GM18858 (cell line): Measurements from ENCODE around the gene MCUR1.
A peak's percentile ranks its signal among the peaks of the same experiment; 100 is the strongest.
"Not testable (repeated sequence)": the region's sequence is repeated elsewhere in the genome, so short reads cannot be mapped to it uniquely, and the experiment has no call there.

Source experiments
- ATAC-seq: cut with Tn5 transposase; IDR thresholded peaks from one replicate; pipeline ENCODE4 v1.9.1; 2021; ENCODE audit not compliant: unreplicated experiment

MCUR1 gene

DNA sequence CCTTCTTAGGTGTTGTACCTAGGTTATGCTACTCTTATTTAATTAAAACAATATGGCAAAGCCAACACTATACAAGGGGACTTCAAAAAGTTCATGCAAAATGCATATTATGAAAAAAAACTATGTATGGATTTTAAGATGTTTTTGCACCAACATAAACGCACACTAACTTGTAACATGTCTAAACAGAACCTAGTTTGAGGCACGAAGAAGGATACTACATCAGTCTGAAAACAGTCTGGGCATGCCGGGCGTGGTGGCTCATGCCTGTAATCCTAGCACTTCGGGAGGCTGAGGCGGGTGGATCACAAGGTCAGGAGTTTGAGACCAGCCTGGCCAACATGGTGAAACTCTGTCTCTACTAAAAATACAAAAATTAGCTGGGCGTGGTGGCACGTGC, 34.2 kb downstream of the MCUR1 start:
- ATAC-seq, result not testable (repeated sequence)

DNA sequence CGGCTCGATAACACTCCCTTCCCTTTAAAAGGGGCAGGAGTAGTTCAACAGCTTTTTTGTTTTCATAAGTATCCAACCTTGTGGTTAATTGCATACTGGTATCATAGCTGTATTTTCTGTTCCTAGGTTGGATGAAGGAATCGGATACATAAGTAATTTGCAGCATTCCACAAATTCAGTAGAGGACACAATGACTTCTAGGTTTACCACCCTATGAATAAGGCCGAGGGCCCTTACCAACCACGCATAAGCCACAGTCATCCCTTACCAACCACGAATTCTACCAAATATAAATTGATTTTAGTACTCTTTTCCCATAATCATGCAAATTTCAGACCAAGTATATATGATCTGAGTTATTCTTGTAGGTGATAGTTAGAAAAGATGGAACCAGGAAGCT, 36.3 kb downstream of the MCUR1 start:
- ATAC-seq, result no peak

DNA sequence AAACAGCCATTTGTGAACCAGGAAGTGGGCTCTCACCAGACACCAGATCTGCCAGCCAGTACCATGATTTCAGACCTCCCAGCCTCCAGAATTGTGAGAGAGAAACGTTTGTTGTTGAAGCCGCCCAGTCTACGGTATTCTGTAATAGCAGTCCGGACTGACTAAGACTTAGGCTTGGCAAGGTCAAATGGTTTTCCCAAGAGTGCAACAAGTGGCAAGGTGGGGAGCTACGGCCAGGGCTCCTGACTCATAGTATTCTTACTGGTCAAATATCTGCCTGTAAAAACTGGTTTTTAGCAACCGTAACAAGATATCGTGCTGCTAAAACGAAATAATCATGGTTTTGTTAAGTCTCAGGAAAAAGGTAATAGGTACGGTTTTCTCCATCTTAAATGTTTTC, 37.8 kb downstream of the MCUR1 start:
- no peak for ATAC-seq

DNA sequence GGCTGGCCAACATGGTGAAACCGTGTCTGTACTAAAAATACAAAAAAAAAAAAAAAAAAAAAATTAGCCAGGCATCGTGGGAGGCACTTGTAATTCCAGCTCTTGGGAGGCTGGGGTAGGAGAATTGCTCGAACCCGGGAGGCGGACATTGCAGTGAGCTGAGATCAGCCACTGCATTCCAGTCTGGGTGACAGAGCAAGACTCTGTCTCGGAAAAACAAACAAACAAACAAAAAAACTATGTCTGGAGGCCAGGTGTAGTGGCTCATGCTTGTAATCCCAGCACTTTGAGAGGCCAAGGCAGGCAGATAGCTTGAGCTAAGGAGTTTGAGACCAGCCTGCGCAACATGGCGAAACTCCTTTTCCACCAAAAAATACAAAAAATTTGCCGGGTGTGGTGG, 38.9 kb downstream of the MCUR1 start:
- ATAC-seq, result not testable (repeated sequence)

DNA sequence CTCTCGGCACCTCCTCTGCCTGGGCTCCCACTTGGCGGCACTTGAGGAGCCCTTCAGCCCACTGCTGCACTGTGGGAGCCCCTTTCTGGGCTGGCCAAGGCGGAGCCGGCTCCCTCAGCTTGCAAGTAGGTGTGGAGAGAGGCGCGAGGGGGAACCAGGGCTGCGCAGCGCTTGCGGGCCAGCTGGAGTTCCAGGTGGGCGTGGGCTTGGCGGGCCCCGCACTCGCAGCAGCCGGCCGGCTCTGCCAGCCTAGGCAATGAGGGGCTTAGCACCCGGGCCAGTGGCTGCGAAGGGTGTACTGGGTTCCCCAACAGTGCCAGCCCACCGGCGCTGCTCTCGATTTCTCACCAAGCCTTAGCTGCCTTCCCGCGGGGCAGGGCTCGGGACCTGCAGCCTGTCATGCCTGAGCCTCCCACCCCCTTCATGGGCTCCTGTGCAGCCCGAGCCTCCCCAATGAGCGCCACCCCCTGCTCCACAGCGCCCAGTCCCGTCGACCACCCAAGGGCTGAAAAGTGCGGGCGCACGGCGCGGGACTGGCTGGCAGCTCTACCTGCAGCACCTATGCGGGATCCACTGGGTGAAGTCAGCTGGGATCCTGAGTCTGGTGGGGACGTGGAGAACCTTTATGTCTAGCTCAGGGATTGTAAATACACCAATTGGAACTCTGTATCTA, 41.9 kb downstream of the MCUR1 start:
- ATAC-seq, result not testable (repeated sequence)

DNA sequence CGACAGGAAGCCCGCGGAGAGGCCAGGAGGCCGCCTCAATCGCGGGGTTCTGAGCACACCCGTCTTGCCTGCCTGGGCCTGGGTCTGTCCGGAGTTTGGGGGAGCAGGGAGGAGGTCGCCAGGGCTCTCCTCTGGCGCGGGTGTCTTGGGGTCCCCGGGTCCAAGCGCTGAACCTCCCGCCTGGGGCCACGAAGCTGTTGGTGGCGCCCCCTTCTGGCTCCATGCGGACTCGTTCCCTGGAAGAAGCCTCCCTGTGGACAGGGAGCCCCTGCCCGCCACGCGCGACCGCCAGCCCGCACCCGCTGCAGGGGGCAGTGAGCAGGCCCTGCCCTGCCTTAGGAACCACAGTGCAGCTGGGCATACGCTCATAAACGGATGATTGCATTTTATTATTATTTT, 44.7 kb downstream of the MCUR1 start:
- ATAC-seq, result no peak

DNA sequence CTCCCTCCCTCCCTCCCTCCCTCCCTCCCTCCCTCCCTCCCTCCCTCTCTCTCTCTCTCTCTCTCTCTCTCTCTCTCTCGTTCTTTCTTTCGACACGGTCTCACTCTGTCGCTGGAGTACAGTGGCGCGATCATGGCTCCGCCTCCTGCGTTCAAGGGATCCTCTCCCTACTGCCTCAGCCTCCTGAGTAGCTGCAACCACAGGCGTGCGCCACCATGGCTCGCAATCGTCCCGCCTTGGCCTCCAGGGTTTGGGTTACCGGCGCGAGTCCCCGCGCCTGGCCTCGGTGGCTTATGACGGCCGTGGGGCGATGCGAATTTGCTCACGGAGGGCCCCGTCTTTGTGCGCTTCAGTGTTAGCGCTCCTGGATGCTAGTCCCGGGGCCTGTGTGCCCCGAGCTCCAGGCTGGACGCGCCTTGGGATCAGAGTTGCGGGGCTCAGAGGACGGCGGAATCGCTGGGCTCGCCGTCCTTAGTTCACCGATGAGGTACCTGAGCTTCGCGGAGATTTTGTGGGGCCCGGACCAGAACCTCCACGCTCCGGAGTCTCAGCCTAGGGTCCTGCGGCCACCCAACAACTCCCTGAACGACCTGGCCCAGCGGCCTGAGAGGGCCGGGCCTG, 45.2 kb downstream of the MCUR1 start:
- ATAC-seq, result no peak

DNA sequence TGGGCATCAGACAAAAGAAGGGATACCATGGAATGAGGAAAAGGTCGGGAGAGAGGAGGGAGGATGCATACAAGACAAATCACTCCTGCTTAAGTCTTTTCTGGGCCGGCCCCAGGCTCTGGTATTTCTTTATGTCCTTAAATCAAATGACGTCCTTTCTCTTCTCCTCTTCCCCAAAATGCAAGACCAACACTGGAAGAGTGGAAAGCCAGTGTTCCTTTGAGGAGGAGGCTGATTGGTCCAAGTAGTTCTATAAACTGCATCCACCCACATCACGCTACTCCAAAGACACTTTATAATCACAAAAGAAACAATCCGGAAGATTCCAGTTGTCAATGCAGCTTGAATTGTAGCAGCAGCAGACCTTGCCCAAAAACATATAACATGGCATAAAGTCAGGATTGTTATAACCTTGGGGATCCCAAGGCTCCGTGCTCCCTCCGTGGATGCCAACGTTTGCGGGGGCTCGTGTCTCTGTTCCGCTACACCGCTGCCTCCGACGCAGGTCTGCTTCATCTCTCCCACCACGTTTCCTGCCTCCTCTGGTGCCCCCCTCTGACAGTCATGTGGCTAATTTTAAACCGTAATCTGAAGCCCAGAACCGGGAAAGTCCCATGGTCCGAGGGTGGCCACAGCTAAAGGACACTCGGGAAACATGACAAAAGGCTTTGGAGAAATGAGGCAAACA, 47.1 kb downstream of the MCUR1 start:
- no peak for ATAC-seq

DNA sequence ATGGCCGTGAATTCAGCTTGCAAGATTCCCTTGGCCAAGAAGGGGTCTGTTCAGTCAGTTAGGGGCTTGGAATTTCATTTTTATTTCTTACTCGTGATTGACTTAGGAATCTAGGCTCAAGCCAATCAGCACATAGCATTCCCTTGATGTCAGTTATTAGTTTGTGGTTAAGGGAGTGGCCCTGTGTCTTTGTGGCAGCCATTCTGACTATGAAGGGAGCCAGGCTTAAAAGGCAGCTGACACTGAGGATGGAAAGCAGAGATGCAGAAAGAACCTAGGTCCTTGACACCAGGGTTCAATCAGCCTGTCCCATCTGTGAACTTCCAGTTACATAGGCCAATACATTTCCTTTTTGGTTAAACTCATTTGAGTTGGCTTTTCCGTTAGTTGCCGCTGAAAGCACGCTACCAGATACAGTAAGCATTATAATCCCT, 48.1 kb downstream of the MCUR1 start:
- ATAC-seq, result no peak

DNA sequence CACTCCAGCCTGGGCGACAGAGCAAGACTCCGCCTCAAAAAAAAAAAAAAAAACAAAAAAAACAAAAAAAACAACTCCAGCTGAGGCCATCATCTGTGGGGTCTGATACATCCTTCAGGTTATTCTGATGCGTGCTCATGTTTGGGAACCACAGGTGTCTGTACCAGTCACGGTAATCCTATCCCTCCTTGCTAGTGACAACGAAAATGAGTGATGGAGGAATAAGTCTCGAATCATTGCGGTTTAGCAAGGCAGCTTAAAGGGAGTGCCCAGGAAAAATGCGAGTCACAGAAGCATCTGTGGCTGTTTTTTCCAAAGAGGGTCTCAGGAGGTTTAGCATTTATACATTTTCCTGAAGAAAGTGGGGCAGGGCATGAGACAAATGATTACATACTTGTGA, 48.8 kb downstream of the MCUR1 start:
- no peak for ATAC-seq

DNA sequence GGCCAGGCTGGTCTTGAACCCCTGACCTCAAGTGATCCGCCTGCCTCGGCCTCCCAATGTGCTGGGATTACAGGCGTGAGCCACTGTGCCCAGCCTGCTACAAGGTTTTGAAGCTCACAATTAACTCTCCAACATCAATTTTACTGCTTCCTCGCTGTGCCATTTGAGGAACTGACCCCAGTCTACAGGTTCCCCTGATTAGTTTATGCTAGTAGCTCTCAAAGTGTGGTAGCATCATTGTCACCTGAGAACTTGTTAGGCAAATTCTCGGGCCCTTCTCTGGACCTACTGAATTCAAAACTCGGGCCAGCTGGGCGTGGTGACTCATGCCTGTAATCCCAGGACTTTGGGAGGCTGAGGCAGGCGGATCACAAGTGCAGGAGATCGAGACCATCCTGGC, 49.4 kb downstream of the MCUR1 start:
- ATAC-seq, result no peak

DNA sequence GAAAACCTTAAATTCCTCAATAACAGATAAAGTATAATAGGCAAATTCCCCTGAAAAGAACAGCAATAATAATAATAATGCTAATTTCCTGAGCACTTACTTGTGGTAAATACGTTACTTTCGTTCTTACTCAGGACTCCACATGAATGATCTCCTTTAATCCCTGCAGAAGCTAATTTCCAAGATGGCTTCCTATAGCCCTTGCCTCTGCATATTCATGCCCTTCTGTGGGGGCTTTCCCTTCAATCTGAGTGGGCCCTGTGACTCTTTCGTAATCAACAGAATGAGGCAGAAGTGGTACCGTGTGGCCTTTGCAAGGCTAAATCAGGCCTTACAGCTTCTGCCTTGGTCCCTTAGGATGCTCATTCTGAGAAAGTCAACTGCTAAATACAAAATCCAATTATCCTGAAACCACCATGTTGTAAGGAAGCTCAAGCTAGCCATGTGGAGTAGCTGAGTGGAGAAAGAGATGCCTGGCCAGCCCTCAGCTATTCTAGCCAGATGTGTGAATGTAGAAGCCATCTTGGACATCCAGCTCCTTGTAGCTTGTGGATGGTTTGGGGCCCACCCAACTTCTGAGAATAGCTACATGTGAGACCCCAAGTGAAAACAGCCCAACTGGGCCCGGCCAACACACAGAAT, 50.5 kb downstream of the MCUR1 start:
- peak; percentile 61 for ATAC-seq

DNA sequence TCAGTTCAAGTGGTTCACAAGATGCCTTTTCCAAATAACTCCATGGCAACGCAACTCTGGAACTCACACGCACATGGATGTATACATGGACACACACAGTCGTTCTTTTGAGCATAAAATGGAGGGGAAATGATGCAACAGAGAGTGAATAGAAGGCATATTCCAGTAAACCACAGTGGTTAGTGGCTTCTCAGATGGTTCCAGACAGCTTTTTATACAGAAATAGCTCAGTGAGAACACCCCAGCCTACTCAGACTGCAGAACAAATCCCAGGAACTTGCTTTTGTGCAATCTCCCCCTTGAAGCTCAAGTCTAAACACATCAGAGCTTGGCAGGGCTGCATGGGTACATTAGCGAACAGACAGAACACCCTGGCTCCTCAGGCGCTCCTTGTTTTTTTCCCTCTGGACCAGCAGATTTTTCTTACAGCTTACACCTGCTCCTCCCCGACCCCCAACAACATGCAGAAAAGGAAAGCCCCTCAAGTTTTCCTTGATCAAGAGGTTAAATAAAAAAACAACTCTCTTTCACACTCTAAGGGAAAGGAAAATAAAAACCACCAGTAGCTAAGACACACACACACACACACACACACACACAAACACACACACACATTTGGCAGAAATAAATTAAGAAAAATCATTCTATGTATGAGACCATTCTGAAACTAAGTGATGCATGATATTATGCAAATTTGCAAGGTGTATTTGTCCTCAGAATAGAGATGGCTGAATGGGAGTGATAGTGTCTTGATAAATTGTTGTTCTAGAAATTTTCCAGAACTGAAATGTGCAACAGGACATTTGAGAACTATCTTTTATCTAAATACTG, 51.5 kb downstream of the MCUR1 start:
- no peak for ATAC-seq

DNA sequence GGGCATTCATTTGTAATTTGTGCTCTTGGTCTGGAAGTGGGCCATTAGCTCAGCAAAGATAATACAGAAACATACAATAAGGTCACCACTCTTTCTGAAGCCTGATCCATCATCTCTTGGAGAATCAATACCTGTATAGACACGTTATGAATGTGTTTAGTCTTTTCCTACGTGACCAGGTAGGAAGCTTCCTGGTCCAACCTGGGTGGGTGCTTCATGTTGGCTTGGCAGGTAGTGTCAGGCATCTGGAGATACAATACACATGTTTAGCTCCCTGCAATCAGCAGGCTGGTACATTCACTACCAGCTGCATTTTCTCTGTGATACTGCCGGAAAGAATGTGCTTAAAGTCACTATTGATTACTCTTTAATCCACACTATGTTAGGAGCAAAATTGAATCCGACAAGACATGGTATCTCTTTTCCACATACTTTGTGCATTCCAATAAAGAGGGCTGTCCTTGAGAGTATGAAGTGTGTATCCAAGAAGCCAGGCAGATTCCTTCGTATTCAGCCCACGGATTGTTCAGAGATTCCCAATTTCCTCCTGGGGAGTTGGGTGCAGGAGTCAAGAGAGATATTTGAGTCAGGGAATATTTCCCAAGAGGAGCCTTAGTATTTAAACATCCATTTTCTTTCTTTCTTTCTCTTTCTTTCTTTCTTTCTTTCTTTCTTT, 52.9 kb downstream of the MCUR1 start:
- ATAC-seq, result no peak

DNA sequence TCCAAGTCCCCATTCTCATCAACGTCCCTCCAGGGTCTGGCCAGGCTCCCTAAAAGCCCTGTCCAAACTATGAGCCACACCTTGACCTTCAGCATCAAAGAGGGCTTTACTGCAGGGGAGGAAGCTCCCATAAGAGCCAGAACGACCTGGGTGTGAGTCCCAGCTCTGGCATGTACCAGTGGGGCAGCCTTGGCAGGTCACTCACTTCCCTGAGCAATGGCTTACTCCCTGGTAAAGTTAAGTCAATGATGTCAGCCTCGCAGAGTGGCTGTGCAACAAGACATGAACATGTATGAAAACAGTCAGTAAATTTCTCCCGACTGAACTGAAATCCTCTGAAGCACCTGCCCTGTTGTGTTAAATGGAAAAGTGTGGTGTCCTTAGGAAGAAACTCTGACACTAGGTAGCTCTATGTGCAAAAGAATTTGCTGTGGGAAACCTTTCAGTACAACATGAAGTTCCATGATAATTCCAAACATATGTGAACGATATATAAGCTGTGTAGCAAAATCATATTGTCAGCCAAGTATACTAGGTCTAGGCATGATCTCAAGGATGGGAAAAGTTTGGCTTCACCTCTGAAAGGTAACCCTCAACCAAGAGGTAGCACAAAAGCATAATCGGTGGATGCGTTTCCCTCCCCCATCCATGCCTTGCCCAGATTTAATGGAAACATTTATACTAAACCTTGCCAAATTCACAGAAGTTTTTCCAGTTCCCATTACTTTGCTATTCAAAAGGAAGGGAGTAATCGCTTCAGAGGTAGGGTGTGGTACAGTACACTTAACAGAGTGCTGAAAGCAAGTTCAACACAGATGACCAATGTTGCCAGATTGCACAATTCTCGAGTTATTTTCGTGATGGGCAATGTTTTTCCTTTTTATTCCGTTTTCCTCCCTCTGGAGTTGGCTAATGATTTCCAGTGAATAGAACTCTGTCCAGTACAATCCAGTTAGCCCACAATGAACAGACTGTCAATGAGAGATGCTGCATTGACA, 53.8 kb downstream of the MCUR1 start:
- no peak for ATAC-seq

DNA sequence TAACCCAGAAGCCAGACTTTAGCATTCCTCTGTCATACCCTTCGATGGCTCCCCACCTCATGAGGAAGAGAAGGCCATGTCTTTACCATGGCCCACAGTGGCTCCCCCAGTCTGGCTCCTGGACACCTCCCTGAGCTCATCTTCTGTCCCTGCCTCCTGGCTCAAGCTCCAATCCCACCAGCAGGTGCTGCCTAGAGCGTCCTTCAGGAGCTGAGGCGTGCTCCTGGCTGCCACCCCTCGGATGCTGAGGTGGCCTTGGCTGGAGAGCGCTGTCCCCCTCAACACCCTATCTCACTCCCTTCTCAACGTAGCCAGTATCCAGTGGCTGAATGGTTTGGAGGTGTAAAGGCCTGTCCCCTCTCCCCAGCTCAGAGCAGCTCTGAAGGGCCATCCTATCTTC, 55.3 kb downstream of the MCUR1 start:
- ATAC-seq, result no peak

DNA sequence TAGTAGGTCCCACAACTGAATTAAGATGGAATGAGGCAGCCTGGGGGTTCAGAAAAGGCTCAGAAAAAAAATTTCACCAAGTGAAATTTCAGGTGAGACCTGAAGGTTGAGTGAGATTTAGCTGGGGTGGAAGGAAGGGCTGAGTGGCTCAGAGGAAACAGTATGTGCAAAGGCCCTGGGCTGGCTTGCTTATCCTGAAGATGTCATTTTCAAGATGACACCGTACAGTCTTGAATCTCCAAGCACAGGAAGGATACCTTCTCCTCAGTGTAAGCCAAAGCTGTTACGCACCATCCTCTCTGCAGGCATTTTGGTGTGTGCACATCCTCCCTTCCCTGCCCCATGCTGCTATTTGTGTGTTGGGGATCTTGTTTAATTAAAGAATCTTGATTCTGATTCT, 59.7 kb downstream of the MCUR1 start:
- ATAC-seq, result no peak

DNA sequence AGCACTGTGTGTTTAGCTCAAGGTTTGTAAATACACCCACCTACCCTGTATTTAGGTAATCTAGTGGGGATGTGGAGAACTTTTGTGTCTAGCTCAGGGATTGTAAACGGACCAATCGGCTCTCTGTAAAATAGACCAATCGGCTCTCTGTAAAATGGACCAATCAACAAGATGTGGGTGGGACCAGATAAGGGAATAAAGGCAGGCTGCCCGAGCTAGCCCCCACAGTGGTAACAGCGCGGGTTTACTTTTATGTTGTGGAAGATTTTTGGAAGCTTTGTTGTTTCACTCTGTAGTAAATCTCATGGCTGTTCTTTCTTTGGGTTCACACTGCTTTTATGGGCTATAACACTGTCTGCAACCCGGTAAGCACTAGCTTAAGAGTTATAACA, 70.6 kb downstream of the MCUR1 start:
- ATAC-seq, result no peak
